GM23338 (cell line): ENCODE data around the gene RYR3.

ENCODE experiments used
- CREB1 ChIP-seq: fragments of 250-450 bp; sonication (Bioruptor Pico); IDR thresholded peaks from 2 replicates; pipeline ENCODE4 v1.5.0; 2020; ENCODE audit warnings: low read depth, mild to moderate bottlenecking, moderate library complexity
- CTCF ChIP-seq, 2 experiments: fragments of 200-600 bp in 1 of 2; sonication (generic) in 1 of 2; conservative IDR thresholded peaks; 2 replicates each; pipeline versions ENCODE4 v1.5.1 to v1.6.1; 2016 to 2017; ENCODE audit warnings: antibody characterized with exemption in 2 of 2, low read depth in 2 of 2, mild to moderate bottlenecking in 2 of 2, moderate library complexity in 1 of 2

GRCh38 chr15:33440900-33441299, 130.1 kb downstream of the RYR3 start:
- TF ChIP-seq CREB1 (no peak), CTCF (conservative IDR thresholded peaks at IDR 0.05; ENCODE audit: low read depth in 2 of 2) (no peak)
